Gastroesophageal sphincter (tissue), 3 donors: ENCODE measurements around the gene SLC26A4.

ENCODE experiments used
- POLR2A ChIP-seq, 2 donors: fragments of 450-650 bp; IDR thresholded peaks; one replicate each; pipeline ENCODE4 v1.6.1; 2017; ENCODE audit warnings: antibody characterized with exemption in 2 of 2, mild to moderate bottlenecking in 2 of 2, moderate library complexity in 1 of 2
- TF ChIP-seq, protein P1 (sequence below), 4 experiments: fragments of 200-600 bp in 2 of 4; fragments of 450-650 bp in 2 of 4; sonication (generic) in 1 of 4; IDR thresholded peaks; one replicate each; pipeline ENCODE4 v1.5.1; 2017 to 2019; ENCODE audit warnings: antibody characterized with exemption in 4 of 4, mild to moderate bottlenecking in 2 of 4, moderate library complexity in 2 of 4

DNA sequence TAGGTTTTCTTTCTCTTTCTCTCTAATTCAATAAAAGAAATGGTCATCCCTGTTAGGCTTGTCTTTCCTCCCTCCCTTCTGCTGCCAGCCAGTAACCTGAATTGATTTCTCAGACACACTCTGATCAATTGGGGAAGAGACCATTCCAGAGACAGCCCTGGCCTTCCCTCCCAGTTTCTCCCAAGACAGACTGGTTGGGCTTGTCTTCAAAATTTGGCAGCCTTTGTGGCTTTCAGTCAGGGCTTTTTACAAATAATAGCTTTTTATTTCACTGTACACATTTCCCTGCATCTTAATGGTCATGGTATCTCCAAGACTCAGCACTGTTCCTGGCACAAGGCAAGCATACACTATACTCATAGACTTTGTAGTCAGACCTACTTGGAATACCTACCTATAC lies 46.7 kb upstream of the SLC26A4 start:
- TF ChIP-seq, protein P1, sequence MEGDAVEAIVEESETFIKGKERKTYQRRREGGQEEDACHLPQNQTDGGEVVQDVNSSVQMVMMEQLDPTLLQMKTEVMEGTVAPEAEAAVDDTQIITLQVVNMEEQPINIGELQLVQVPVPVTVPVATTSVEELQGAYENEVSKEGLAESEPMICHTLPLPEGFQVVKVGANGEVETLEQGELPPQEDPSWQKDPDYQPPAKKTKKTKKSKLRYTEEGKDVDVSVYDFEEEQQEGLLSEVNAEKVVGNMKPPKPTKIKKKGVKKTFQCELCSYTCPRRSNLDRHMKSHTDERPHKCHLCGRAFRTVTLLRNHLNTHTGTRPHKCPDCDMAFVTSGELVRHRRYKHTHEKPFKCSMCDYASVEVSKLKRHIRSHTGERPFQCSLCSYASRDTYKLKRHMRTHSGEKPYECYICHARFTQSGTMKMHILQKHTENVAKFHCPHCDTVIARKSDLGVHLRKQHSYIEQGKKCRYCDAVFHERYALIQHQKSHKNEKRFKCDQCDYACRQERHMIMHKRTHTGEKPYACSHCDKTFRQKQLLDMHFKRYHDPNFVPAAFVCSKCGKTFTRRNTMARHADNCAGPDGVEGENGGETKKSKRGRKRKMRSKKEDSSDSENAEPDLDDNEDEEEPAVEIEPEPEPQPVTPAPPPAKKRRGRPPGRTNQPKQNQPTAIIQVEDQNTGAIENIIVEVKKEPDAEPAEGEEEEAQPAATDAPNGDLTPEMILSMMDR (IDR thresholded peaks at IDR 0.05): no peak
- no peak for TF ChIP-seq POLR2A (IDR thresholded peaks at IDR 0.05)
